ENCODE data around the gene TMEM273. TPM values are rescaled to one million over a fixed set of nuclear protein-coding genes. Genes with fewer than 3 reads are reported as not detected.

The TMEM273 gene
- total and polyA plus RNA-seq, 9 donors: 1.5 to 25.2 (median 5.0) TPM

DNA sequence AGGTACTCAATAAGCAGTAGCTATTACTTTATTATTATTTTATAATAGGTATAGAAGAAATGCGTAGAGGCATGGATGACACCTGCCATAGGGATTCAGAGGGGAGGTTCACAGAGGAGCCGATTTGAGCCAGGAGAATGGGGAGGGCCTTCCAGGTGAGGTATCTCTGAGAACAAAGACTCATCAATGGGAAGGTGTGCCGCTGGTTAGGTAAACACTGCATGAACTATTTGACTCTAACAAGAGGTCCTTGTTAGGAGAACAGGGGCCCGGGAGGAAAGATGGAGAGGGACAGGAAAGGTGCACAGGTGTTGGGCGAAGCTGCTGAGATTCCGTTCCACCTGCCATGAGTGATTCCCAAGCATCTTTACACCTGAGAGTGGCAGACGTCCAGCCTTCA, 41.8 kb upstream of the TMEM273 start:
- H3K27me3 ChIP-seq: no peaks in the 10 kb centered on the region
- WGBS, 3 donors: 82 to 87% (median 87%) methylated on average over 7 of the region's 7 CpGs
- H3K9me3 ChIP-seq: no peaks in the 10 kb centered on the region
- TF ChIP-seq, protein P1, sequence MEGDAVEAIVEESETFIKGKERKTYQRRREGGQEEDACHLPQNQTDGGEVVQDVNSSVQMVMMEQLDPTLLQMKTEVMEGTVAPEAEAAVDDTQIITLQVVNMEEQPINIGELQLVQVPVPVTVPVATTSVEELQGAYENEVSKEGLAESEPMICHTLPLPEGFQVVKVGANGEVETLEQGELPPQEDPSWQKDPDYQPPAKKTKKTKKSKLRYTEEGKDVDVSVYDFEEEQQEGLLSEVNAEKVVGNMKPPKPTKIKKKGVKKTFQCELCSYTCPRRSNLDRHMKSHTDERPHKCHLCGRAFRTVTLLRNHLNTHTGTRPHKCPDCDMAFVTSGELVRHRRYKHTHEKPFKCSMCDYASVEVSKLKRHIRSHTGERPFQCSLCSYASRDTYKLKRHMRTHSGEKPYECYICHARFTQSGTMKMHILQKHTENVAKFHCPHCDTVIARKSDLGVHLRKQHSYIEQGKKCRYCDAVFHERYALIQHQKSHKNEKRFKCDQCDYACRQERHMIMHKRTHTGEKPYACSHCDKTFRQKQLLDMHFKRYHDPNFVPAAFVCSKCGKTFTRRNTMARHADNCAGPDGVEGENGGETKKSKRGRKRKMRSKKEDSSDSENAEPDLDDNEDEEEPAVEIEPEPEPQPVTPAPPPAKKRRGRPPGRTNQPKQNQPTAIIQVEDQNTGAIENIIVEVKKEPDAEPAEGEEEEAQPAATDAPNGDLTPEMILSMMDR (IDR thresholded peaks at IDR 0.05): no peak
- TF ChIP-seq POLR2A (IDR thresholded peaks at IDR 0.05) (no peak), EP300 (IDR thresholded peaks at IDR 0.05) (no peak)
- H3K27ac ChIP-seq: no peak overlapping the region
- no peaks in the 10 kb centered on the region for H3K4me1 ChIP-seq (ENCODE audit: insufficient read depth)
- no peaks in the 10 kb centered on the region for H3K36me3 ChIP-seq
- no peak overlapping the region for H3K4me3 ChIP-seq
- intact Hi-C loops (cut with DNase I): no loop called here
- DNase-seq: no peak

DNA sequence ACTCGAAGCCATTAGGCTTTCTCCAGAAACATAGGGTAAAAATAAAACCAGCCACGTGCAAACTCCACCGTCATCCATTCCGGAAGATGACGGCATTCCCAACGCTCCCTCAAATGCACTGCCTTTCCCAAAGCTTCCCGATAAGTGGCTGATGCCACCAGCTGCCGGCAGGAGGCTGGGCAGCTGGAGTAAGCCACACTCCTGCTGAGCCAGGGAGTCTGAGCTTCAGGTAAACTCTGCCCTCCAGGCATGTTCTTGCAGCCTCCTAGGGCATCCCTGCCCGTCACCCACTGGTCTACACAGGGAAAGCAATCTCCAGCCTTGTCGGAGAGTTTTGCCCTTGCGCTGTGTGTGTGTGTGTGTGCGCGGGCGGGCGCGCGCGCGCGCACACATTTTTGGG, 40.5 kb upstream of the TMEM273 start:
- no peak overlapping the region for H3K4me3 ChIP-seq
- DNase-seq: no peak
- intact Hi-C loops (cut with DNase I): no loop called here
- no peaks in the 10 kb centered on the region for H3K27me3 ChIP-seq
- no peaks in the 10 kb centered on the region for H3K36me3 ChIP-seq
- no peaks in the 10 kb centered on the region for H3K9me3 ChIP-seq
- TF ChIP-seq EP300 (IDR thresholded peaks at IDR 0.05): no peak
- TF ChIP-seq, protein P1 (IDR thresholded peaks at IDR 0.05): no peak
- no peak for TF ChIP-seq POLR2A (IDR thresholded peaks at IDR 0.05)
- H3K27ac ChIP-seq: no peak overlapping the region
- no peaks in the 10 kb centered on the region for H3K4me1 ChIP-seq (ENCODE audit: insufficient read depth)
- 81 to 82% (median 82%) methylated on average over 20 of the region's 20 CpGs for WGBS, 3 donors

DNA sequence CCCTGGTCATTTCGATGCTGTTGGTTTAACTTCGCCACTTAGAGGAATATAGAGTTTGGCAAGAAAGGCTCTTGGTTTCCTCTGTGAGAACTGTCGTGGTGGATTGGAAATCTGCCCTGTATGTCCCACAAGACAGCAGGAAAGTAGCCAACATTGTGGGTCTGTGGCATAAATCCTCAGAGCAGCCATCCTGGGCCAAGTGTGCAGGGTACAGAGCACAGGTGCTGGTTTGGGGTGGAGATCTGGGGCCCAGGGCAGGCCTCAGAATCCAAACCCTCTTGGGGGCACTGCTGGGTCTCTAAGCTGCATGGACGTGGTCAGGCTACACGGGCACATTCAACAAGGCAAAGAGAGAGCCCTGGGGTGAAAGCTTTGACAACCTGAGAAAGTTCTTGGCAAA, 39.2 kb upstream of the TMEM273 start:
- TF ChIP-seq EP300 (IDR thresholded peaks at IDR 0.05): no peak
- no peak for TF ChIP-seq POLR2A (IDR thresholded peaks at IDR 0.05)
- TF ChIP-seq, protein P1 (IDR thresholded peaks at IDR 0.05): no peak
- no peaks in the 10 kb centered on the region for H3K36me3 ChIP-seq
- WGBS, 3 donors: 81 to 89% (median 84%) methylated on average over 5 of the region's 5 CpGs
- no peaks in the 10 kb centered on the region for H3K9me3 ChIP-seq
- no peak overlapping the region for H3K4me3 ChIP-seq
- intact Hi-C loops (cut with DNase I): no loop called here
- no peak for DNase-seq
- no peaks in the 10 kb centered on the region for H3K4me1 ChIP-seq (ENCODE audit: insufficient read depth)
- no peak overlapping the region for H3K27ac ChIP-seq
- H3K27me3 ChIP-seq: no peaks in the 10 kb centered on the region

DNA sequence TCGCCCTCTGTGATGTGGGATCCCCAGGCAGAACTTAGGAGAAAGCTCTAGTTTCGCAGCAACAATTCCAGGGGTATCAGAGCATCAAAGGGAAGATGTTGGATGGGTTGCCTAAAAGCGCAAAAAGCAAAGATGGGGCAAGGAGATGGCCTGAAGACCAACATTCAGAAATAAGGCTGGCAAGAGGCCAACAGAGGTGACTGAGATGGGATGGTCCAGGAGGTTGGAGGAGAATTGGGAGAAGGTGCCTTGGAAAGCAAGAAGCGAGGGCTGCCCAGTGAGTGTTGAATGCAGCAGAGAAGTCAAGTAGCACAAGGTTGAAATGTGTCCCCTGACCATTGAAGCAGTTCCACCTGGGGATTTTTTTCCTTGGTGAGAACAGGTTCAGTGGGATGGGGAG, 38.4 kb upstream of the TMEM273 start:
- TF ChIP-seq POLR2A (IDR thresholded peaks at IDR 0.05) (no peak), EP300 (IDR thresholded peaks at IDR 0.05) (no peak)
- TF ChIP-seq, protein P1 (IDR thresholded peaks at IDR 0.05): no peak
- no peak overlapping the region for H3K4me3 ChIP-seq
- WGBS, 3 donors: 70 to 80% (median 70%) methylated on average over 4 of the region's 4 CpGs
- intact Hi-C loops (cut with DNase I): no loop called here
- no peak overlapping the region for H3K27ac ChIP-seq
- no peak for DNase-seq
- H3K9me3 ChIP-seq: no peaks in the 10 kb centered on the region
- no peaks in the 10 kb centered on the region for H3K4me1 ChIP-seq (ENCODE audit: insufficient read depth)
- H3K36me3 ChIP-seq: no peaks in the 10 kb centered on the region
- H3K27me3 ChIP-seq: no peaks in the 10 kb centered on the region

Measured in ovary (tissue), 9 donors.